ENCODE data around the gene CDT1.

CDT1 gene

DNA sequence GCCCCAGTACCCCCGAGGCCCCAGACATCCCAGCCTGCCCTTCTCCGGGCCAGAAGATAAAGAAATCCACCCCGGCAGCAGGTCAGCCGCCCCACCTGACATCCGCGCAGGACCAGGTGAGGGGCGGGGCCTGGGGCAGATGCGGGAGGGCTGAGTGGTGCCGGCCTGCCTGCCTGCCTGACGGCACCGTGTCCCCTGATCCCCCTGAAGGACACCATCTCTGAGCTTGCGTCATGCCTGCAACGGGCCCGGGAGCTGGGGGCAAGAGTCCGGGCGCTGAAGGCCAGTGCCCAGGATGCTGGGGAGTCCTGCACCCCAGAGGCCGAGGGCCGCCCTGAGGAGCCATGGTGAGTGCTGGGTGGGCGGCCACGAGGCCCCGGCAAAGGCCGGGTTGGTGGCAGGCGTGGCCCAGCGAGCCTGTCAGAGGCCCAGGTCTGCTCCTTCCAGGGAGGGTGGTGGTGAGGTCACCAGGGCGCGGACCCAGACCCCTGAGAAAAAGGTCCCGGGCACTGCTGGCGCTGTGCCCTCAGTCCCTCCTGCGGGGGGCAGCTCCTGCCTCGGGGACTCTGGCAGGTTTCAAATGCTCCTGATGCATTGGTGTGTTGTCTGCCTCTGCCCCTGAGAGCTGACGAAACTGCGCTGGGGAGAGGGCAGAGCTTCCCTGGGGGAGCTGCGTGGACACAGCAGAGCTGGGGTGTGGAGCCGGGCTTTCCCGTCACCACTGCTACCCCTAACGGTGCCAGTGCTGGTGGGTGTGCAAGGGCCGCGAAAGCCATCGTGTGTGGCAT lies 1.2 kb downstream of the CDT1 start:
- no peak for DNase-seq (ENCODE audit: low read depth)

DNA sequence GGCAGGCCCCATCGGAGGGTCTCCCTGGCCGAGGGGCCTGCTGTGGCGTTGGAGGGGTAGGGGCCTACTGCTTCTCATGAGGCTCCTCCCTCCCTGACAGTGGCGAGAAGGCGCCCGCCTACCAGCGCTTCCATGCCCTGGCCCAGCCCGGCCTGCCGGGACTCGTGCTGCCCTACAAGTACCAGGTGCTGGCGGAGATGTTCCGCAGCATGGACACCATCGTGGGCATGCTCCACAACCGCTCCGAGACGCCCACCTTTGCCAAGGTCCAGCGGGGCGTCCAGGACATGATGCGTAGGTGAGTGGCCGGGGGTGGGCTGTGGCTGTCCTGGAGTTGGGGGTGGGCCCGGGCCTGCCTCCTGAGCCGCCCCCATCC lies 1.7 kb downstream of the CDT1 start:
- no peak for DNase-seq (ENCODE audit: low read depth)

DNA sequence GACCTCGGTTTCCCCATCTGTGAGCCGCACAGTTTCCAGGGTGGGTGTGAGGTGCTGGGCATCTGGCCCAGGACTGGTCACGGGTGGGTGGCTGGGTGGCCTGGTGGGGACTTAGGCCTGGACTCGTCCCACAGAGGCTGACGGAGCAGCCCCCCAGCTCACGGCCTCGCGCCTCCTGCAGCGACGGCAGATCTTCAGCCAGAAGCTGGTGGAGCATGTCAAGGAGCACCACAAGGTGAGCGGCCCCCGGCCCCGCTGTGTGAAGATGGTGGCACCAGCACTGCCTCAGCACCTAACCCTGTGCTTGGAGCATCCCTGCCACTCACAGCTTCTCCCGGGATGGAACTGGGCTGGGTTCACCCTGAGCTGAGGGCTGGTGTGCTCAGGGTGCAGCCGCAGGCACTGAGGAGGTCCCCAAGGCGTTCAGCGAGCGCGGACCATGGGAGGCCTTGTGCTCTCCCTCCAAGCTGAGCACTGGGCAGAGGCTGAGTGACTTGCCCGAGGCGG lies 2.4 kb downstream of the CDT1 start:
- DNase-seq (ENCODE audit: low read depth) = no peak

DNA sequence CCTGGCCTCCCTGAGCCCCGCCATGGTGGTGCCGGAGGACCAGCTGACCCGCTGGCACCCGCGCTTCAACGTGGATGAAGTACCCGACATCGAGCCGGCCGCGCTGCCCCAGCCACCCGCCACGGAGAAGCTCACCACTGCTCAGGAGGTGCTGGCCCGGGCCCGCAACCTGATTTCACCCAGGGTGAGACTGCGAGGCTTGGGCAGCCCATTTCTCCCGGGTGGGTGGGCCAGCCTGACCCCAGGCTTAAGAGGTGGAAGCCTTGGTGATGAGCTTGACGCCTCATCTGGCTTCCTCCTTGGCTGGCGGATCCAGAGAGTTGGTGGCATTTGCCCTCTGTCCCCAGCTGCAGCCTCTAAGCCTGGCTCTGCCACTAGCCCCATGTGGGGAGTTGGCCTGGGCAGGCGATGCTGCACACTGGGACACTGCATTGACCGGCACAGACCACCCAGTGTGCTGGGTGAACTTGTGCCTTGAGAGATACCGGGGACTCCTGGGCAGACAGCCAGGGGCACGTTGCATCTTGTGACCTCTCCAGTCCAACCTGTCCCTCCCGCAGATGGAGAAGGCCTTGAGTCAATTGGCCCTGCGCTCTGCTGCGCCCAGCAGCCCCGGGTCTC lies 3.0 kb downstream of the CDT1 start:
- no peak for DNase-seq (ENCODE audit: low read depth)

DNA sequence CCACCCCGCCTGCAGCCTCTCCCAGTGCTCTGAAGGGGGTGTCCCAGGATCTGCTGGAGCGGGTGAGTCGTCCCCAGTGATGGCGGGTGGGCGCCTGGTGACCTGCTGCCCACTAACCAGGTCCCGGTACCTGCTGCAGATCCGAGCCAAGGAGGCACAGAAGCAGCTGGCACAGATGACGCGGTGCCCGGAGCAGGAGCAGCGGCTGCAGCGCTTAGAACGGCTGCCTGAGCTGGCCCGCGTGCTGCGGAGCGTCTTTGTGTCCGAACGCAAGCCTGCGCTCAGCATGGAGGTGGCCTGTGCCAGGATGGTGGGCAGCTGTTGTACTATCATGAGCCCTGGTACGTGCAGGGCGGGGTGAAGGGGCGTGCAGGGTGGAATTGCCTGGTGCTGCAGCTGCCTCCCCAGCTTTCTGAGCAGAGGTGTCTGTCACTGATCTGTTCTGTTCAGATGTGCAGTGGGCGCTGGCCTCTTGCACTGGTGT lies 3.6 kb downstream of the CDT1 start:
- no peak for DNase-seq (ENCODE audit: low read depth)

DNA sequence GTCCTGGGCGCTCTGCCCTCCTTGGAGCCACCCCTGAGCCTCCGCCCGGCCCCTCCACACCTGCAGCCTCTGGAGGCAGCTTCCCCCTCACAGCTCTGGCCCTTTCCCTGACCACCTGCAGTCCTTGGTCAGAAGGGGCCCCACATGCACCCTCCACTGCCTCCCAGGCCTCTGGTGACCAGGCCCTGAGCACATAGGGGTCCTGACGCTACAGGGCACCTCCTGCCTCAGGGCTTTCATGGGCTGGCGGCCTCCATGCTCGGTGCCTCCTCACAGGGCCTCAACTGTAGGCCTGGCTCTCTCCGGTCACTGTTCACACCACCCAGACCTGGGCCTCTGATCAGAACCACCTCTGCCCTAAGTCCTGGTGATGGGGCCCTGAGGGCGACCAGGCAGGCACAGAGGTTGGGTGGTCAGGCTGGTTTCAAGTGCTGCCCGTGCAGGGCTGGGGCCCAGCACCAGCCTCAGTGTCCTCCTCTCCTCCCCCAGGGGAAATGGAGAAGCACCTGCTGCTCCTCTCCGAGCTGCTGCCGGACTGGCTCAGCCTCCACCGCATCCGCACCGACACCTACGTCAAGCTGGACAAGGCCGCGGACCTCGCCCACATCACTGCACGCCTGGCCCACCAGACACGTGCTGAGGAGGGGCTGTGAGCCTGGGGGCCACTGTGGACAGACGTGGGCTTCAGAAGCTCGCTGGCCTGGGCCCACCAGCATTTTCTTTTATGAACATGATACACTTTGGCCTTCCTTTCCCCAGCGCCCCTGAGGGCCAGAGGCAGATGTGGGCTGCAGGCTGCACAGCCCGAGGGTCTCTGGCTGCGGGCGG lies 4.3 kb downstream of the CDT1 start:
- DNase-seq (ENCODE audit: low read depth) = no peak

DNA sequence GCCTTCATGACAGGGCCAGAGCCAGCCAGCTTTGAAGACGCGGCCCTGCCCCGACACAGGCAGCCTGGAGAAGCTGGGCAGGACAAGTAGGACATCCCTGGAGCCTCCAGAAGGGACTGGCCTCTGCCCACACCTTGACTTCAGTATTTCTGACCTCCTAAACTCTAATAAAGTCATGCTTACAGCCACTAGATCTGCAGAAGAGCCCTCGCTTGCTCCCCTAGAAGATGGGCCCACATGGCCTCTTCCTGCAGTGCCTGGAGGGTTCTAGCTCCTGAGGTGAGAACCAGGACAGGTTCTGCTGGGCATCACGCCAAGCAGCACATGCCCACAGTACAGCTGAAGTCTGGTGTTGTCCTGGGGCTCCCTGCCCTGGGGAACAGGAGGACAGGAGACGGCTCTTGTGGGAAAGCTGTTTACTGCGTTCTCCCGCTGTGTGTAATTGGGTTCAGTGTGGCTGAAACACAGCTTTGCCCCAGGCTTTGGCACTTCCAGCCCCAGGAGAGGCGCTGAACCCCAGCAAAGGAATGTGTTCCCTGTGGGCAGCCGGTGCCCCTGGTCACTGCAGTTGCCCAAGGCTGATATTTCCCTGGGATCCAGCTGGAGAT lies 5.6 kb downstream of the CDT1 start:
- DNase-seq (ENCODE audit: low read depth) = no peak

DNA sequence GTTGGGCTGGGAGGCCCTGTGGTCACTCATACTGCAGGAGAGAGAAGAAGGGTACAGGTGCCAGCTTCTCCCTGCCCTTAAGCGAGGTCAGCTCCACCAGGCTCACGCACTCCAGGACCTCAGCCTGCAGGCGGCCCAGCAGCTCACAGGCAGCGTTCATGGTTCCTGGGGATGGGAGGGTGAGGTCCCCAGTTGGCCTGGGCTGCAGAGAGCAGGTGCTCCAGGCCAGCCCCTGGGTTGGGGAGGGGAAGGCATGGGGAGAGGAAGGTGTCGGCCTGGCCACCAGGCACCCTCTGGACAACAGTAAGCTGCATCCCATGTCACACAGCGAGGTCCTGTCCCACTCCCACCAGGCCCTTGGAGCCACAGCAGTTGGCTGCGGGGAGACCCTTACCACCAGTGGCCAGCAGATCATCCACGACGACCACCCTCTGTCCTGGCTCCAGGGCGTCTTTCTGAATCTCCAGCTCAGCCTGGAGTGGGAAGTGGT lies 6.1 kb downstream of the CDT1 start:
- no peak for DNase-seq (ENCODE audit: low read depth)

DNA sequence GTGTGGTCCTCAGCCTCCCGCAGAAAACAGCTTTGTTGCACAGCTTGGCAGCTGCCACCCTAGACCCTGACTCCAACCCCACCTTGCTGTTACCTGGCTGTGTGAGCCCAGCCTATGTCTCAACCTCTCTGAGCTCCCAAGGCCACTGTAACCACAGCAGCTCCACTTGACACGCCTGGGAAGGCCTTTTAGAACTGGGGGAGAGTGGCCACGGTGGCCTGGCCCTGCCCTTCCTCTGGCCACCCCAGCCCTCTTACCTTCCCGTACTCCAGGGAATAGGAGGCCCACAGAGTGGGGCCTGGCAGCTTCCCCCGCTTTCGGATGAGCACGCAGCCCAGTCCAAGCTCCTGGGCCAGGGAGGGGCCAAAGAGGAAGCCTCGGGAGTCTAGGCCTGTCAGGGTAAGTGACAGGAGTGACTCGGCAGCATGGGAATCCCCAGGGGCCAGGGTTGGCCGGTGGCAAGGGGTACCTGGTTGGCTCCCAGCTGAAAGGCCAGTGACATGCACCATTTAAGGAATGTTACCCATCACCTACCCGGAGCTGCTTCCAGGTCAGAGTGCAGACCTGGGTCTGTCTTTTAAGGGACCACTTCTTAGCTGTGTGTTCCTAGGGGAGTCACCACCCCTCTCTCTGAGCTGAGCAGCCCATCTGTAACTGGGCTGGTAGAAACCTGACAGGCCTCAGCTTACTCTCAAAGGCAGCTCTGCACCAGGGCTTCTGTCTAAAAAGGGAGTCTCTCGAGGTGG lies 6.8 kb downstream of the CDT1 start:
- DNase-seq (ENCODE audit: low read depth) = no peak

DNA sequence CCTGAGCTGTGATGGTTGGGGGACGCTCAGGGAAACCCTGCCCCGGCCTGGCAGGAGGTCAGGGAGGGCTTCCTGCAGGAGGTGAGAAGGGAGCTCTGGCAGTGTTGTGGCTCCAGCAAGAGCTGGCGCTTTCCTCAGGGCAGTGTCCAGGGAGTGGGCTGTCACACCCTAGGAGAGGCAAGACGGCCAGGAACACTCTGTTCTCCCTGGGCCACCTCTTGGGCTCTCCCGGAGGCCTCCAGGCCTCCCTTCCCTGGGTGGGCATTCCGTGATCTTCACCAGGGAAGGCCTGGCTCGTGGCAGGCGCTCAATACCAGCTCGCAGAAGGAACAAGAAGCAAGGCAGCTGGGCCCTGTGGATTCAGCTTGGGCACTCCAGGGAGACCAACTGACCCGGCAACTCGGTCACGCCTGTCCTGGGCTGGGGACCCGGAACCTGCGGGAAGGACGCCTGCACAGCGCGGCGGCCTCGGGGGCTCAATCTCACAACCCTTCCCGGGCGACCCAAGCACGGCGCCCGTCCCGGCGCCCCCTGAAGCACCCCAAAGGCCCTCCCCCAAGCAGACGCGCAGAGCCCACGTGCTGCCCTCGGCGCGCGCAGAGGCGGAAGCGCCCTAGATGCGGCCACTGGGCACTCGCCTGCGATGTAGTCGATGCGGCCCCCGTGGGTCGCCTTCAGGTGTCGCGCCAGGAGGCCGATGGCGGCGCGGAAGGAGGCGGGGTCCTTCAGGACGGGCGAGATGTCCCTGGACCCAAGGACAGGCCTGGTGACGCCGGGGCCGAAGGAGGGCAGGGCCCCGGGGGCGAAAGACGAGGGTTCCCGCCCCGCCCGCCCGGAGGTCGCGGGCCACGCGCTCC lies 7.6 kb downstream of the CDT1 start:
- DNase-seq (ENCODE audit: low read depth) = peak; percentile 62

DNA sequence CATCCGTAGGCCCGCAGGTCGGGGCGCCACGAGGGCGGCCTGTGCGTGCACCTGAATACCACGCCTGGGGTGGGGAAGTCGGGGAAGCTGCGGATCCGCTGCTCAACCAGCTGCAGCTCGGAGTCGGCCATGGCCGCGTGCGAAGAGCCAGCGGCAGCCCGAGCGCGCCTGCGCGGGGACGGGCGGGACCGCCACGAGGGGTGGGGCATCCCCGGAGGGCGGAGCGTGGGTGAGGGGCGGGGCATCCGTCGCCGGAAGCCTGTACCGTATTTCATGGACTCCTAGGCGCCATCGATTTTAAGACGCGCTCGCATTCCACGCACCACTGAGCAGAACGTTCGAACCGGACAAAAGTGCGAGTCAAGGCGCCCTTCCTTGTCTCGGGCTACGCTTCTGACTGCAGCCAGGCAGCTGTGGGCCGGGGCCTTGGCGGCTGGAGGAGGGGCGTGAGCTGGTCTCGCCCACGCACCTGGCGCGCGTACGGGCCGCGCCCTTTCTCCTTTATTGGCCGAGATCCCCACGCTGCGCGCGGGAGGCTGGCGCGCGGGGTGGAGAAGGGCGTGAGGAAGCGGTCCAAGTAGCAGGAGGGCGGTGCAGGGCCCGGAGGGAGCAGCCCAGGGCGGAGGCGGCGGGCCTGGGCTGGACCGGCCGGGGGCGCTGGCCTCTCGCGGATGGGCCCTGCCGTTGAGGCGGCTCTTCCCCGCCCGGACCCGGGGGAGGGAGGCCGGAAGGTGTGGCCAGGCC lies 8.4 kb downstream of the CDT1 start, which contains the start of gene APRT:
TSS of gene APRT (minus strand) at position 160 of the 744 bp plus-strand sequence. CDS start at position 131, 29 bp downstream.
- DNase-seq (ENCODE audit: low read depth) = peak; percentile 92

DNA sequence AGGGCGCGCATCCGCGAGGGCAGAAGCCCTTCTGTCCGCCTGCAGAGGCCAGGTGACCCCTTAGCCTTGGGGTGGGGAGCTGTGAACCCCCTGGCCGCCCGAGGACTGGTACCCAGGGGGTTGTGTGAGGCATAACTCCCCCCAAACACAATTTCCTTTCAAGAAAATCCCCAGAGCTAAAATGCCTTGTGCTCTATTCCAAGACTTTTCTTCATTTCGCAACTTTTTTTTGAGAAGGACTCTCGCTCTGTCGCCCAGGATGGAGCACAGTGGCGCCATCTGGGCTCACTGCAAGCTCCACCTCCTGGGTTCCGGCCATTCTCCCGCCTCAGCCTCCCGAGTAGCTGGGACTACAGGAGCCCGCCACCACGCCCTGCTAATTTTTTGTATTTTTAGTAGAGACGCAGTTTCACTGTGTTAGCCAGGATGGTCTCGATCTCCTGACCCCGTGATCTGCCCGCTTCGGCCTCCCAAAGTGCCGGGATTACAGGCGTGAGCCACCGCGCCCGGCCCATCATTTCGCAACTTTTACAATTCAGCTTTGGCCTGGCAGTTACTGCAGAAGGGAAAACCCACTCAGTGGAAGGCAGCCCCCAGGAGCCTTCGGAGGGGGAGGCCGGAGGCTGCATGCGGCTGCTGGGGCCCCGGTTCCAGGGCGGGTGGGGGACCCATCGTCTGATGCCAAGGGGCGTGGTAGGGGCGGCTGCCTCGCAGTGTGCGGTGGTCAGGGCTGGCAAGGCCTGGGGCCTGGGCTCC lies 9.1 kb downstream of the CDT1 start:
- DNase-seq (ENCODE audit: low read depth) = no peak

DNA sequence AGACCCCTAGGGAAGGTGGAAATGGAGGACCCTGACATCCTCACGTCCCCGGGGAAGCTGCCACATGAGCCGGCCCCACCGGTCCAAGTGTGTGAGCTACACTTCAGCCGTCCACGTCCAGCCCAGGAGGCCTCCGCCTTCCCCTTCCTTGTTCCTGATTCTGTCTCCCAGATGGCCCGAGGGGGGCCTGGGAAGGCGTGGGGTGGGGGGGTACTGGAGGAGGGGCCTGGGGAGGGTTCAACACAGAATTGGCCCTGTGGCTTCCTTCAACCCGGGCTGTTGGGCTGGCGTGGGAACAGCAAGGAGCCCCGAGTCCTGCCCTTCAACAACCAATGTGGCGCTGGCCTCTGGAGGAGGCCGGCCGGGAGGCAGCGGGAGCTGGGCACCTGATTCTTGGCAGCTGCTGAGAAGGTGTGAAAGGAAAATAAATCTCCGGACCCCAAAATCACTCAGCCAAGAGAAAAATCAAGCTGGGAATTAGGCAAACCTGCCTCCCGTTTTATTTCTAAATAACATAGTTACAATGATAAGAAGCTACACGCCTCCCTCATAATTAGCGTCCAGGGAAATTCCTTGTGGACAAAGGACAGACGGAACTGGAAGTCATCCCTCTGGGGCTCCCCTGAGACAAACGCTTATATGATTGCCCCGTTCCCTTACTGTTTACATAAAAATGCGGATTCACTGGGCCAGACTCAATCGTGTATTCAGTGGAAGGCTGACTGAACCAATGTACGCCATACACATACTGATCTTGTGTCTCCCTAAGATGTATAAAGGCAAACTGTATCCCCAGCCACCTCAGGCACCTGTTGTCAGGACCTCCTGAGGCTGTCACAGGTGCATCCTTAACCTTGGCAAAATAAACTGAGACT lies 9.9 kb downstream of the CDT1 start:
- no peak for DNase-seq (ENCODE audit: low read depth)

DNA sequence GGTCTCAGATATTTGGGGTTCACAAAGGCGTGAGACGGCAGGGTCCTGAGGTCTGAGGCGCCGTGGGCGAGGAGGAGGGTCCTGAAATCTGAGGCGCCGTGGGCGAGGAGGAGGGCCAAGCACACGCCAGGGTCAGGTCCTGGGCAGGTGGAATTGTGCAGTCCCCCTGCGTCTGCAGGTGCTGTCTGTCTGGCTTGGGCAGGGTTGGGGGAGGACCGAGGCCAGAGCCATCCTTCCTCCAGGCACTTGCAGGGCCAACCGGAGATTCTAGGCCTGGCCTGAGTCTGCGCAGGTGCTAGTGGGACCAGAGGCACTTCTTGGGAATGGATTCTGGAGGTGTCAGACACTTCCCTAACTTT lies 10.5 kb downstream of the CDT1 start:
- DNase-seq (ENCODE audit: low read depth) = no peak

DNA sequence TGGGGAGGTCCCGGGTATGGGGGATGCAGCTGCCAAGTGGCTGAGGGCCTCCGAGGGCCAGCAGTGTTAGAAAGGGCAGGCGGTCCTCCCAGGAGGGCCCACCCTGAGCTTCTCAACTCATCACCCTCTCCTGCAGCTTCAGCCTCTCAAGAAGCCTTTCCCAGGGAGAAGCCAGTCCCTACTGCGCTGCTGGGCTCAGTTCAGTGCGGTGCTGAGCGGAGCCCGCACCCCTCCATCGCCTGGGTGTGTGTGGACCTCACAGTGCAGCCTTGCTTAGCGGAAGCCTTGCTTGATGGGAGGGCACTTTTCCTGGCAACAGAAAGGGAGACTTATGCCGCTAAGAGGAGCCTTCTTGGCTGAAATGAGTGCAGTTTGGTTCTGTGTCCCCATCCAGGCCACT lies 11.6 kb downstream of the CDT1 start:
- no peak for DNase-seq (ENCODE audit: low read depth)

DNA sequence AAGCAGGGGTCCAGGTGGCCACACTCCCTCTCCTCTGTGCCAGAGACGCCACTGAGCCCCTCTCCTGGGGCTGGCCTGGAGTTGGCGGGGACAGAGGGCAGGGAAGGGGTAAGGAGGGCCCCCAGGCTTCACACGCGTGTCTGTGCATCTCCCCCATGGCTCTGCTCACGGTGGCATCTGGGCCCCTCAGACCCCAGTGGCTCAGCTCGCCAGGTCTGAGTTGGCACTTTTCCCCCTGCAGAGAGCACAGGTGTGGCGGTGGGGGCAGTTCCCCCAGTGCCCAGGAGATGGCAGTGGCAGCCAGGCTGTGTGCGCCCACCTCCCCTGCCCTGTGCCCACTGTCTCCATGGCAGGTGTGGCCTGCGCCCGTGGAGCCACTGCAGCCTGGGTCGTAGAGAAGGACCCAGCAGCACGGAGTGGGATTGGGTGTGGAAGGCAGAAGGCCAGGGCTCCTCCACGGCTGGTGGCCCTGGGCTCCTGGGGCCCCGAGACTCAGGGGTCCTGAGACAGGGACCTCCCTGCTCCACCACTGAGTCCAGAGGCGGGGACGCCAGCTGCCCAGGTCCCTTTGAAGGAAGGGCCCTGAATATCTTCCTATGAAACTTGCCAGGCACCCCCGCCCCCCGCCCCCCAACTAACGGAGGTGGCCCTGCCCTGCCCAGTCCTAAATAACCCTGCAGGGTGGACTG lies 12.5 kb downstream of the CDT1 start:
- DNase-seq (ENCODE audit: low read depth) = no peak
